HepG2 (cell line): ENCODE results near the gene VWA1. TPM values are rescaled to one million over a fixed set of nuclear protein-coding genes. Genes with fewer than 3 reads are reported as not detected.

Experiments
- ATF2 ChIP-seq: sonication (generic); formaldehyde crosslinking; IDR thresholded peaks from 2 replicates; pipeline ENCODE4 v1.4.0; 2020; ENCODE audit warnings: missing genetic modification reagents
- DNMT3B ChIP-seq: conservative IDR thresholded peaks from 2 replicates; pipeline ENCODE4 v1.6.1; 2016; ENCODE audit warnings: missing biosample characterization, control low read depth
- FOXP1 ChIP-seq, 2 experiments: fragments of 450-650 bp in 1 of 2; IDR thresholded peaks; 2 replicates each; pipeline ENCODE4 v1.6.1; 2017 to 2018; ENCODE audit warnings: antibody characterized with exemption in 1 of 2
- HNRNPLL ChIP-seq: fragments of 200-400 bp; formaldehyde crosslinking; IDR thresholded peaks from 2 replicates; pipeline ENCODE4 v1.6.1; 2017; ENCODE audit warnings: mild to moderate bottlenecking, low read depth, low read length; ENCODE audit not compliant: poor library complexity, severe bottlenecking
- KDM4B ChIP-seq: sonication (generic); formaldehyde crosslinking; IDR thresholded peaks from 2 replicates; pipeline ENCODE4 v1.4.0; 2020; ENCODE audit warnings: missing genetic modification reagents
- LRRFIP1 ChIP-seq: sonication (generic); formaldehyde crosslinking; conservative IDR thresholded peaks from 2 replicates; pipeline ENCODE4 v1.4.0; 2020; ENCODE audit warnings: missing genetic modification reagents
- MED13 ChIP-seq: sonication (generic); formaldehyde crosslinking; IDR thresholded peaks from 2 replicates; pipeline ENCODE4 v1.5.0; 2020; ENCODE audit warnings: missing genetic modification reagents
- SKI ChIP-seq: fragments of 450-650 bp; IDR thresholded peaks from one replicate; pipeline ENCODE4 v1.6.1; 2018; ENCODE audit warnings: mild to moderate bottlenecking; ENCODE audit not compliant: partially characterized antibody
- TGIF2 ChIP-seq: IDR thresholded peaks from 2 replicates; pipeline ENCODE4 v1.6.1; 2016; ENCODE audit warnings: control low read depth, missing compliant biosample characterization
- WIZ ChIP-seq: sonication (generic); formaldehyde crosslinking; IDR thresholded peaks from 2 replicates; pipeline ENCODE4 v1.5.1; 2020; ENCODE audit warnings: mild to moderate bottlenecking, missing genetic modification reagents
- ZNF563 ChIP-seq: sonication (generic); formaldehyde crosslinking; IDR thresholded peaks from 2 replicates; pipeline ENCODE4 v1.8.0; 2022; ENCODE audit warnings: mild to moderate bottlenecking, moderate library complexity, missing genetic modification reagents
- ZNF710 ChIP-seq: sonication (generic); formaldehyde crosslinking; IDR thresholded peaks from 2 replicates; pipeline ENCODE4 v1.5.0; 2020; ENCODE audit warnings: mild to moderate bottlenecking, missing genetic modification reagents, borderline replicate concordance
- ZNF839 ChIP-seq: sonication (generic); formaldehyde crosslinking; IDR thresholded peaks from 2 replicates; pipeline ENCODE4 v1.4.0; 2020; ENCODE audit warnings: missing genetic modification reagents, mild to moderate bottlenecking, borderline replicate concordance
- ZXDC ChIP-seq: sonication (generic); formaldehyde crosslinking; IDR thresholded peaks from 2 replicates; pipeline ENCODE4 v1.5.0; 2020; ENCODE audit warnings: mild to moderate bottlenecking, missing genetic modification reagents
- polyA plus RNA-seq, 8 experiments: library from polyadenylated mRNA; depleted of rRNA in 3 of 8; stranded (reverse) in 7 of 8; unstranded in 1 of 8; fragments of >200 nt; fragmentation: Illumina TruSeq in 4 of 8; extraction: Trizol in 4 of 8; gene quantifications; 2 replicates each; pipeline versions ENCODE4 v1.2.1 to v1.2.3, GENCODE V29; 2011 to 2016; ENCODE audit warnings: low read depth in 4 of 8, missing spikeins in 1 of 8, mixed read lengths in 1 of 8; ENCODE audit not compliant: insufficient read depth in 1 of 8
- total RNA-seq, 5 experiments: library from RNA; depleted of rRNA; stranded (reverse); fragments of >200 nt; fragmentation: Illumina TruSeq; extraction: Trizol; gene quantifications; 2 replicates each; pipeline ENCODE4 v1.2.3, GENCODE V29; 2016; ENCODE audit warnings: low read depth in 1 of 5
- TF ChIP-seq, protein P1 (sequence below): sonication (generic); formaldehyde crosslinking; IDR thresholded peaks from 2 replicates; pipeline ENCODE4 v1.5.1; 2020; ENCODE audit warnings: mild to moderate bottlenecking, missing genetic modification reagents

The VWA1 gene
- total and polyA plus RNA-seq, 2 of the 13 experiments (the other 11 are each of a cell fraction or from before 2014, with no cell fraction given) = 40.9 to 57.5 TPM

- TF ChIP-seq MED13 (CRISPR knock-in tag) = peak; percentile 56; the same call in 1 of the 2 replicates
- peak; percentile 88 for TF ChIP-seq SKI
- peak; percentile 64; the same call in 1 of the 2 replicates for TF ChIP-seq ZNF563 (CRISPR knock-in tag)
- no peak for TF ChIP-seq DNMT3B (CRISPR knock-in tag)
- TF ChIP-seq, protein P1, sequence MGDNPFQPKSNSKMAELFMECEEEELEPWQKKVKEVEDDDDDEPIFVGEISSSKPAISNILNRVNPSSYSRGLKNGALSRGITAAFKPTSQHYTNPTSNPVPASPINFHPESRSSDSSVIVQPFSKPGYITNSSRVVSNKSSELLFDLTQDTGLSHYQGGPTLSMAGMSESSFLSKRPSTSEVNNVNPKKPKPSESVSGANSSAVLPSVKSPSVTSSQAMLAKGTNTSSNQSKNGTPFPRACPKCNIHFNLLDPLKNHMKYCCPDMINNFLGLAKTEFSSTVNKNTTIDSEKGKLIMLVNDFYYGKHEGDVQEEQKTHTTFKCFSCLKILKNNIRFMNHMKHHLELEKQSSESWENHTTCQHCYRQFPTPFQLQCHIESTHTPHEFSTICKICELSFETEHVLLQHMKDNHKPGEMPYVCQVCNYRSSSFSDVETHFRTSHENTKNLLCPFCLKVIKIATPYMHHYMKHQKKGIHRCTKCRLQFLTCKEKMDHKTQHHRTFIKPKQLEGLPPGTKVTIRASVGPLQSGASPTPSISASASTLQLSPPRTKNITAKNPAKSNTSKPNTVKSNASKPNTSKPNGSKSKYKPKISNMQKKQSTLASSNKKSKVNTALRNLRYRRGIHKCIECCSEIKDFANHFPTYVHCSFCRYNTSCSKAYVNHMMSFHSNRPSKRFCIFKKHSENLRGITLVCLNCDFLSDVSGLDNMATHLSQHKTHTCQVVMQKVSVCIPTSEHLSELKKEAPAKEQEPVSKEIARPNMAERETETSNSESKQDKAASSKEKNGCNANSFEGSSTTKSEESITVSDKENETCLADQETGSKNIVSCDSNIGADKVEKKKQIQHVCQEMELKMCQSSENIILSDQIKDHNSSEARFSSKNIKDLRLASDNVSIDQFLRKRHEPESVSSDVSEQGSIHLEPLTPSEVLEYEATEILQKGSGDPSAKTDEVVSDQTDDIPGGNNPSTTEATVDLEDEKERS (CRISPR knock-in tag) = no peak; the same call in 1 of the 2 replicates
- TF ChIP-seq ZXDC = 0 out of 2 replicates have a peak, but pooled peaks have one; percentile 50
- 0 out of 2 replicates have a peak, but pooled peaks have one; percentile 55 for TF ChIP-seq KDM4B (CRISPR knock-in tag)
- 0 out of 2 replicates have a peak, but pooled peaks have one; percentile 68 for TF ChIP-seq LRRFIP1 (CRISPR knock-in tag)
- TF ChIP-seq WIZ (CRISPR knock-in tag) = no peak
- TF ChIP-seq ZNF710 (CRISPR knock-in tag) = peak; percentile 76; the same call in 1 of the 2 replicates
- TF ChIP-seq ZNF839 (CRISPR knock-in tag) = peak; percentile 55; the same call in 1 of the 2 replicates
- no peak for TF ChIP-seq FOXP1 (IDR thresholded peaks at IDR 0.05)
- peak; percentile 53; the same call in 1 of the 2 replicates for TF ChIP-seq FOXP1 (CRISPR knock-in tag; IDR thresholded peaks at IDR 0.05)
- peak; percentile 71 for TF ChIP-seq ATF2 (CRISPR knock-in tag)
- peak; percentile 78 for TF ChIP-seq TGIF2 (CRISPR knock-in tag)
- peak; percentile 43 for TF ChIP-seq HNRNPLL
Measured at GRCh38 chr1:1431845-1432273, 3.6 kb upstream of the VWA1 start (continued).
